Measurements from ENCODE around the gene PCED1B.

- TF ChIP-seq CTCF (optimal IDR thresholded peaks at IDR 0.05 in 1 of 3, IDR thresholded peaks at IDR 0.05 in 1 of 3, conservative IDR thresholded peaks at IDR 0.05 in 1 of 3; ENCODE audit: extremely low read depth in 1 of 3, insufficient read depth in 2 of 3, low read length in 3 of 3), result no peak
- no peak for TF ChIP-seq EZH2 (IDR thresholded peaks at IDR 0.05; ENCODE audit: low read length)
These were observed 192.4 kb downstream of the PCED1B start for GRCh38 chr12:47271800-47272239.

Measured in keratinocyte (primary cell).